Right forelimb (tissue), 1 donor: ENCODE data around the gene IGIP.

Experiments
- DNase-seq: peaks from one replicate; pipeline ENCODE4 v3.0.0-alpha.2; 2018

IGIP gene

DNA sequence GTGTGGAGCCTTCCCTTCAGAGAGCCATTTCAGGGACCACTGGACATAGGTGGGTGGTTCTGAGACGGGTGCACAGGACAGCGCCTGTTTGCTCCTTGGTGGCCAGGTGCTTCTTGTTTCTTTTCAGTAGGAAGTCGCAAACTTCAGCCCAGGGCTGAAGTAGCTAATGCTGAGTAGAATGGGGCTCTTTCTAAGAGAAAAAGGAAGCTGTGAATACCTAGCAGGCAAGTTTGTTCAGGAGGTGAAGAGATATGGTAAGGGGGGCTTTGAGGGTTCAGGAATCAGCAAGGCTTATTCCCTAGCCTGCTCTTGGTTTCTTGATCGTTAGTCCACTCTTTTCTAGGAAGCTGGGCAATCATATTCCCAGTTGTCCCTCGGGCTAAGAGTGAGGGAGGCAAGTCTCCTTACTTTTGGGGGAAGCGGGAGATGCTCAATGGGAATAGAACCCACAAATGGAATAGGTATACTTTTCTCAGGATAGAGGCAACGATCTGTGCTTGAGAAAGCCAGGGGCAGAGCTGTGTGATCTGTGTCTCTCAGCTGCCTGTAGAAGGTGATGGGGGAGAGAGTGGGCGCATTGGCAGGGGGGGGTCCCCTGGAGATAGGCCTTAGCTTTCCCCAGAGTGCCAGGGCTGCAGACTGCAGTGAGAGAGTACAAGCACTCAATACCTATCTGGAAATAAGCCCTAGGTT lies 13.7 kb upstream of the IGIP start:
- DNase-seq, result no peak

DNA sequence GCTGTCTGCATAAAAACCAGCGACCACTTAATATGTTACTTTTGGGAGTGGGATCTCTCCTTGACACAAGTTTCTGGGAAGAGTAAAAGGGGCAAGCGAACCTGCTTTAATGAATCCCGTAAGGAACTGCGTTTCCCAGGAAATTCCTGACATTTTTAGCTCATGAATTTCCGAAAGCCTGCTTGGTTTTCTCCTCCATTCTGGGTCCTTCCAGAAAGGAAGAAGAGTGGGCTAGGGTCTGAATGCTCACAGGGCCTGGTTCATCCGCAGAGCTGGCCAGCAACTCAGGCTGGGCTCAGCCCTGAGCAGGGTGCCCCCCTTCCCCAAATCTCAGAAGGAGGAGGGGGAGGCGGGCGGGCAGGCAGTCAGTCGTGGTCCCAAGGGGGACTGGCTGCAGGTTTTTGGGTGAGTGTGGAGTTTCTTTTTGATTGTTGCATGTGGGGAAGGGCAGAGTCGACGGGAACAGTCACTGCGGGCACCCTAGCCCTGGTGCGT lies 13.0 kb upstream of the IGIP start:
- no peak for DNase-seq

DNA sequence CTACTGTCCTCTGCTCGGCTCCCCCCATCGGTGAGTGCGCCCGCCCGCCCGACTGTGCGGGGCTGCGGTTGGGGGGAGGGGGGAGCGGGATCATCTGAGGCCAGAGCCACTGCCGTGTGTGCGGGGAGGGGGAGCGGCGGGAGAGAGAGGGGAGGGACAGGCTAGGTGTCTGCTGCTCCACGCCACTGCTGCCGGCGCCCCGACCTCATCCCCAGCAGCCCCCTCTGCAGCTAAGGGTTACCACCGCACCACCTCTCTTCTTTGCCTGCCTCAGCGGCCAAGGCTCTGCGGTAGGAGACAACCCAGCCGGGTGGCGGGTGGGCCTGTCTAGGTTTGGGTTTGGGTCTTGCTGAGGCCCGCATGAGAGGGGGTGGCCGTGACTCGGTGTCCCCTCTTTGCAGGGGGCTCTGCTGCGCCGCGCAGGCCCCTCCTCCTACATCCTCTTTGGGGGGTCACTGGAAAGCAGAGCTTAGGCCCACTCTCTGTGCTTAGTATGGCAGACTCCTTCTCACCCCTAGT lies 12.5 kb upstream of the IGIP start:
- DNase-seq, result no peak

DNA sequence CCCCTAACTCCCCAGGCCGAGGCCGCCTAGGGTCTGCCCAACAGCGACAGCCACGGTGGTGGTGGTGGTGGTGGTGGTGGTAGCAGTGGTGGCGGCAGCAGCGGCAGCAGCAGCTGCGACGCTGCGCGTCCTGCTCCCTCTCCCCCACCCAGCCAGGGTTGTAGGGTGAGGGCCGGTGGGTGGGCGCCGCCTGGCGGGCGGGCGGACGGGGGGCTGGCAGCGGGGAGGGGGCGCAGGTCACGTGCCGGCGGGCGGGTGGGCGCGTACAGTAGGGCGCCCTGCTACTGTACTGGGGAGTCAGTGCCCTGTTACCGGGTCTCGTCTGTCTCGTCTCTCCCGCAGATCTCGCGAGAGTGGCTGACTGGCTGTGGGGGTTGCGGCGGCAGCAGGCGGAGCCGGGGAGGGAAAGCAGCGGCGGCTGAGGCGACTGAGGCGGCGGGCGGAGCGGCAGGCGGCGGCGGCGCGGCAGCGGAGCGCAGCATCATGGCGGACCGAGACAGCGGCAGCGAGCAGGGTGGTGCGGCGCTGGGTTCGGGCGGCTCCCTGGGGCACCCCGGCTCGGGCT lies 12.0 kb upstream of the IGIP start, which contains the start of gene PURA:
TSS of gene PURA (plus strand) at position 411 of the 565 bp plus-strand sequence. CDS start at position 484, 73 bp downstream.
- peak; percentile 97 for DNase-seq

DNA sequence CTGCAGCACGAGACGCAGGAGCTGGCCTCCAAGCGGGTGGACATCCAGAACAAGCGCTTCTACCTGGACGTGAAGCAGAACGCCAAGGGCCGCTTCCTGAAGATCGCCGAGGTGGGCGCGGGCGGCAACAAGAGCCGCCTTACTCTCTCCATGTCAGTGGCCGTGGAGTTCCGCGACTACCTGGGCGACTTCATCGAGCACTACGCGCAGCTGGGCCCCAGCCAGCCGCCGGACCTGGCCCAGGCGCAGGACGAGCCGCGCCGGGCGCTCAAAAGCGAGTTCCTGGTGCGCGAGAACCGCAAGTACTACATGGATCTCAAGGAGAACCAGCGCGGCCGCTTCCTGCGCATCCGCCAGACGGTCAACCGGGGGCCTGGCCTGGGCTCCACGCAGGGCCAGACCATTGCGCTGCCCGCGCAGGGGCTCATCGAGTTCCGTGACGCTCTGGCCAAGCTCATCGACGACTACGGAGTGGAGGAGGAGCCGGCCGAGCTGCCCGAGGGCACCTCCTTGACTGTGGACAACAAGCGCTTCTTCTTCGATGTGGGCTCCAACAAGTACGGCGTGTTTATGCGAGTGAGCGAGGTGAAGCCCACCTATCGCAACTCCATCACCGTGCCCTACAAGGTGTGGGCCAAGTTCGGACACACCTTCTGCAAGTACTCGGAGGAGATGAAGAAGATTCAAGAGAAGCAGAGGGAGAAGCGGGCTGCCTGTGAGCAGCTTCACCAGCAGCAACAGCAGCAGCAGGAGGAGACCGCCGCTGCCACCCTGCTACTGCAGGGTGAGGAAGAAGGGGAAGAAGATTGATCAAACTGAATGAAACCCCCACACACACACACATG lies 11.2 kb upstream of the IGIP start:
- peak; percentile 80 for DNase-seq

DNA sequence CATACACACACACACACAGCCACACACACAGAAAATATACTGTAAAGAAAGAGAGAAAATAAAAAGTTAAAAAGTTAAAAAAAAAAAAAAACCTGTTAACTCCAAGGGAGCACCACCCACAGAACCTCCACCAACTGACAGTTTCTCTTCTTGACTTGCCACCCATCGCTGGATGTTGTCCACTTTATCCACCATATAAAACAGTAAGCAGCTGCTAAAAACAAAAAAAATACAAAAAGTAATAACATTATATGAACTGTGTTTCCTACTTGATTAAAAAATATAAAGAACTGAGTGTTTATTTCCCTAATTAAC lies 10.6 kb upstream of the IGIP start:
- no peak for DNase-seq

DNA sequence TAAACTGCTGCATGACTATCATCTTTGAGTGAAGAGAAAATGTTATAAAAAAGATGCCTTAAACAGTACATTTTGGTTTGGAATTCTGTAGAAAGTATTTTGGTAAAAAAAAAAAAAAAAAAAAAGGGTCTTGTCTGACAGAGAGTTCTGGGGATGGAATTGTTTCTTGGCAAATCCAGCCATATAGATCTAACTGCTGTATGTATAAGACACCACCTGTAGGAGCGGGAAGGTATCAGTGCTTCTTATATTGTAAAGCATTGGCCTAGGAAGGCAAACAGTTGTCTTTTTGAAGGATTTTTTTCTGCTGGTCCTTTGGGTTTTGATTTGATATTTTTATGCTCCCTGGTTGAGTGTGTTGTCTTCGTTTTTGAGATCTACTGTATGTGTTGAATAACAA lies 9.0 kb upstream of the IGIP start:
- no peak for DNase-seq

DNA sequence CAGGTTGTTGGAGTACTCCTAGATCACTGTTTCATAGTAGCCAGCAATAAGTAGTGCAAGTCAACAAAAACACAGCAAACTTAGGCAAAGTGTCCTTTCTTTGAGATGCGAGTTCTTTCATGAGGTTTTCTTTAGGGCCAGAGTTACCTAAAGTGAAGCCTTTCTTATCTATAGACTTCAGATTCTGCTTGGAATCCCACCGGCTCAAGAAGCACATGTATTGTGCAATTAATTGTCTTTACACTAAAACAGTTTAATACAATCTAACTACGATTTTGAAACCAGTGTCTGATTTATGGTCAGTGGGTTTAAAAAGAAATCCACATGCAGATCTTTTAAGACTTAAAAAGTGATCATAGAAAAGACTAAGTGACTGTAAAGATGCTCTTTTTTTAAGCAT lies 8.2 kb upstream of the IGIP start:
- no peak for DNase-seq

DNA sequence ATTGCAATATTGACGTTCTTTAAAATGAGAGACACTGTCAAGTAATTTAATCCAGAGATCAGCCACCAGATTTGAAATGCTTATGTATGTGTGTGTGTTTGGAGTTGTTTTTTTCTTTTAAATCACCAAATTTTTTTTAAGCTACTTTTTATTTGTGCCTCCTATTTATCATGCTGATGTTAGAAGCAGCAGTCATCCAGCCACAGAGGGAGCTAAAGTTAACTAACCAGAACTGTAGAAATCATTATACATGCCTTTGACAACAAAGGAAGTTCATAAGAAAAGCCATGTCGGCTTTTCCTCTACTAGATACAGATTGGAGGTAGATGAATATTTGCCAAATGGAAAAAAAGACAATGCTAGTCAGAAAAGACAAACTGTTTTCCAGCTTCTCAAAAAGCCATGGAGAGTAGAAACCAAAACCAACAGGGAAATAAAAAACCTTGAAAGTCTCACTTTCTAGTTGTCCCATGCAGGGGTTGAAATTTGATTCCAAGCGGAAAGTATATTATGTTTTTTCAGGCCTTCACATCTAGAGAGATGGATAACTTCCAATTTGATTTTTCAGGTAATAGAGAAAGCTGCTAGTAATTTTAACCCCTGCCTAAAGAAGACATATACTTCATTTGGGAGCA lies 7.3 kb upstream of the IGIP start:
- DNase-seq, result no peak

DNA sequence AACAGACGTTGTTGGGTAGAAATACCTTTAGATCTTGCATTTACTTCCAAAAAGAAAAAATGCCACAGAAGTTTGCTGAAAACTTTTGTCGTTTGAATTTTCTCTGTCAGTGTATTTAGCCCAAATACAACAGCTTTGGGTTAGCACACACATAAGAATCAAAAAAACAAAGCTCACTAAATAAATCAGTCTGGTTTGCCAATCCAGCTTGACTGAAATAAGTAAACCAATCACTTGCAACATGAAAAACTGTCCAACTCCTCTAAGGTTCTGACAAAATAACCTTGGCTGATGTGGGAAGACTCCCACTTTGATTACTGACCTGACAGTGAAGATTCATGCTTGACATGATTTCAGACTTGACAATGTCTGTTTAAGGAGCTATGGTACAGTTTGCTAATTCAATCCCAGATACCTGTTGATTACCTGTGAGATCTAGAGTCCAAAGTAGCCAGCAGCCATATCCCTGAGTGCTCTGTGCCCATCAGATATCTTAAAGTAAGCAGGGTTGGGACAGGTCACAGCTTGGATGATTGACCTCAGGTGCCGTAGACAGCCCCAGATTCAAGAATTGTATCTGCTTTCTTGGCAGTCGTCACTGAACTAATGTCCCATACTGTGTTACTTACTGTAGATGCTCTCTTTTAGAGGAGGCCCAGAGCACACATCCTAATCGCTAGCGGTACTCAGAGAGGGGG lies 727 bp downstream of the IGIP start:
- DNase-seq, result no peak

DNA sequence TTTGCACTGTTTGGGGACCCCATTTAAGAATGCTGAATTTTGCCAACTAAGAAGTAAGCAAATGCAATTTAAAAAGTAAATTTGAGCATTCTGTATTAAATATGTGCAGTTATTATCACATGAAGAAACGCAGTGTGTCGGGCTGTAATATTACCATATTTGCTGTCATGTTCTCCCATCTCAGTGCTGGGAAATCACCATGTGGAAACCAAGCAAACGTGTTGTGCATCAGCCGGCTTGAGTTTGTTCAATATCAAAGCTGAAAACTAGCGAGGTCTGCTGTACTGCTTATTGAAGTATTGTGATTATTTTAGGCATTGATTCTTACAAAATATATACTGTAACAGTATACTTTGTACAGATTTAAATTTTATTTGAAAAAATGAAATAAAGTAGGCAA lies 2.6 kb downstream of the IGIP start:
- no peak for DNase-seq

DNA sequence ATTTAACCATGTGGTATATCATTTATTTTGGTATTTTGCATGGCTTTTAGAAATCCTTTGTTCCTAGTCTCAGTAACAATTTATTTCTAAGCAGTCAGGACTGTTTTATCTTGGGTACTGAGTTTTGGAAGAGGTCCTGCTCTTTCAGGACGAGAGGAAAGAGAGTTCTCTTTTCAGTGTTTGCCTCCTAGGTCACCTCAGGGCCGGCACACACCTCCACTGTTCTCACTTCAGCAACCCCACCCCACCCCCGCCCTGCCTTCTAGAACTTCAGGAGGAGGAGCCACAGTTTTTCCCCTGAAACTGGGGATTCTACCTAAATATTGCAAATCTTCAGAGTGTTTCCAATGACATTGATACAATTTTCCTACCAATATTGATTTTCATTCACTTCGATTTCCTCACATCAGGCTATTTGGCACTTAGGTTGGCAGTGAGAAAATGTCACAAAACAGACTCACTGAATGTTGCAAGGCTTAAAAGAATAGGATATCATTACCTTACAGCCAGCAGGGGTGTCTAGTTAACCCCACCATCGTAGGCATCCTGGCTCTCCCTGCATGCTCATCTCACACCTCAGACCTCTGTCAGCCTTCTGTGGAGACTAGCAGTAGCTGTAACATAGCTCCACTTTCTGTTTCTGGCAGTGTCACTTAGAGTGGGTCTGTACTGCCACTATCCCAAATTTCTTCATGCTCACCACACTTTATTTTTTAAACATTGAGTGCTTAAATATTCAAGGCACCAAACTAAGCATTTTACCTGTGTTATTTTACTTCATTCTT lies 5.4 kb downstream of the IGIP start:
- DNase-seq, result no peak

DNA sequence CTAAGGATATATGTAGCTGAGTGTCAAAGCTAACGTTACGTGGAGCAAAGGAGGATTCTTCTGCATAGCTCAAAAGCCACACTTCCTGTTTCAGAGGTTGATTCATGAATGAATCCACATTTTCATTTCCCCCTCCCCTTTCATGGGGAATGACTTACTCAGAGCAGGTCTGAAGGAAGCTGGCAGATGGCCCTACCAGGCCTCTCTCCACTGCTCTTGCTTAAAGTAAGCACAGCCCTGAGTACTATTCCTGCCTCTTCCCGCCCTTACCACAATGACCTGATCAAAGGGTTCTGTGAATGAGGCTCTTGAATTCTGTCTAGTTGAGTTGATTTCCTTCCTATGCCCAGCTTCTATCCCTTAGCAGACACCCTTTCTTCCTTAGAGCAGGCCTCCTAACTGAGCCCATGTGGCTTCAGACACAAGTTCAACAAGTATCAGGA lies 6.3 kb downstream of the IGIP start:
- no peak for DNase-seq

DNA sequence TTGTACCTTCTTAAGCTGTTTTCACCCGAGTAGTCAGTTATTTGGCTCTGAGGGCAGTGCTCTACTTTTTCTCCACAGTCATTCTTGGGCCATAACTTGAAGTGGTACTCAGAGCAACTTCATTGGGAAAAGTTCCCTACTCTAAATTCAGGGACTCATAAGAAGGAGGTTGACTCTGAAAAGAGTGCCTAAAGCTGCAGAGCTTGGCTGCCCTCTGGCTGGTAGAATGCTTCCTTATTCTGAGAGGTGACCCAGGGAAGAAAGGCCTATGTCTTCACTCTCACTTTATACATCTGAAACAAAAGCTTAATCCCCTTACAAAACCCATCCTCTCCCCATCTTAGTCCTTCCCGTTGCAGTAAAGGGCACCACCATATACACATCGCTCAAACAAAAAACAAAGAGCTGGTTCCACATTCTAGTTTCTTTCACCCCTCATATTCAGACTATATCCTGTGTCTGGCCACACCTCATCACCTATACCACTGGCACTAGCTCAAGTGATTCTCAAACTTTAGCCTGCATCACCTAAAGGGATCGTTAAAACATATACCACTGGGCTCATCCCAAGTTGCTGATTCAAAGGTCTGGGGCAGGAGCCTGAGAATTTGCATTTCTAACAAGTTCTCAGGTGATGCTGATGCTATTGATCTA lies 7.9 kb downstream of the IGIP start:
- no peak for DNase-seq

DNA sequence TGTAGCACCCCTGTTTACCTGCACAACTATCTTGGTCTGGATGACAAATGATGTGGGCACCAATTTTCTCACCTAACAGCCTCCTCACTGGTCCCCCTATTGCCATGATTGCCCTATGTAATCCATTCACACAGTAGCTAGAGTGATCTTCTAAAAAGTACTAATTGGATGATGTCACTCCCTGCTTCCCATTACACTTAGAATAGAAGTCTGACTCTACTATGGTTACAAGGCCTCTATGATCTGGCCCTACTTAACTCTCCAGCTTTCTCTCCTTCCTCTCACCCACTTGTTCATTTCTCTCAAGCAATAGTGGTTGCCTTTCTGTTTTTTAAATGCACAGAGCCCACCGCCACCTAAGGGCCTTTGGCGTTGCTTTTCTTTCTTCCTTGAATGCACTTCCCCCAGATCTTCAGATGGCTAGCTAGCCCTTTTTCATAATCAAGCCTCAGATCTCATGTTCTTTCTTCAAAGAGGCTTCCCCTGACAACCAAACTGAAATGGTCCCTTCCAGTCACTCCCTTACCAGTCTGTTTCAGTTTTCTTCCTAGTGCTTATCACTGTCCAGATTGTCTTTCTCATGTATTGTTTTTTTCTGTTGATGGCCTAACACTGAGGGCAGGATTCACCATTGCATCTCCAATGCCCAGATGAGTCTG lies 8.7 kb downstream of the IGIP start:
- no peak for DNase-seq

DNA sequence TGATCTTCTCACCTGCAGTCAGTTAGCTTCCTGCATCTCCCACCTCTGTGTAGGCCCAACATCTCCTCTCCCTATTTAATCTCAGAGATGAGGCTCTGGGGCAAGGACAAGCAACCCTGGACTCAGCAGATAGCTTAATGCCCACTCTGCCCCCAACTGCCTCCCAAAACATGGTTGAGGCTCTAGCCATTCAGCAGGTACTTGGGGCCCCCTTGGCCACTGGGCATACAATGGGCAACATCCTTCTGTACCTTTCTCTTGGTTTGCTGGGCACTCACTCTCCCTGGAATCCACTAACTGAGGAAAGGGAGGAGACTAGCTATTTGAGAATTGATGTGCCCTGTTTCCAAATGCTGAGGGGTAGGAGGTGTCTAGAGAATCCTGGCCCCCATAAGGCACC lies 9.4 kb downstream of the IGIP start:
- no peak for DNase-seq

DNA sequence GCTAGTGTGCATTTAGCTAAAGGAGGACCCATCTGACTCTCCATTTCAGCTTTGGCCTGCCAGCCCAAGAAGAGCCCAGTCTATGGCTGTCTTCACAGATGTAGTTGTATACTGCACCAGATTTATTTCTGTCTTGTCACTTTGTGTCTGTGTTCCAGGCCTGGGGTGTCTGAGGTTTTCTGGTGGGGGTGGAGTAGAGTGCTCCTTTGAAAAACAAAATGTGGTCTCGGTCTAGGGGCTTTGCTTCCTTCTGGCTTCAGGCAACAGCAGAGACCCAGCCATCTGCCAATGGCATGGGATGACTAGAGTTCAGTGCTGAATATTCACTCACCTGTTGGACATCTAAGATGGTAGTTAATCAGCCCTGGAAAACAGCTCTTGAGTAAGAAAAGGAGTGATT lies 10.9 kb downstream of the IGIP start:
- no peak for DNase-seq

DNA sequence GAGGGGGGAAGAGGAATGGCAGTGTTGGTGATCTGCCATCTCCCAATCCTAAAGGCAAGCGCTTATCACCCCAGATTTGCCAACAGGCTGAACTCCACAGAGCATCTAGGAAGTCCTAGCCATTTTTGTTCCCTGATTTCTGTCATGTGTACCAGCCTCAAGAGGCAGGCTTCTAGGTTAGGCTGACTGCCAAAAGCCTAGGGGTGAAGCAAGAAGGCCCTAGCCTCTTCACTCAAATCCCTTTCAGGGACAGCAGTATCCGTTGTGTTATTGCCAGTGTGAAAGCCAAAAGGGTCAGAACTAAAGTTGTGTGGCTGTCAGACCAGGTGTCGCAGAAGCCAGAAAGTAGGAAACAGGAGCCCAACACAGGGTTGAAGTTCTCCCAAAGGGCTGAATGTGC lies 14.7 kb downstream of the IGIP start:
- DNase-seq, result no peak

DNA sequence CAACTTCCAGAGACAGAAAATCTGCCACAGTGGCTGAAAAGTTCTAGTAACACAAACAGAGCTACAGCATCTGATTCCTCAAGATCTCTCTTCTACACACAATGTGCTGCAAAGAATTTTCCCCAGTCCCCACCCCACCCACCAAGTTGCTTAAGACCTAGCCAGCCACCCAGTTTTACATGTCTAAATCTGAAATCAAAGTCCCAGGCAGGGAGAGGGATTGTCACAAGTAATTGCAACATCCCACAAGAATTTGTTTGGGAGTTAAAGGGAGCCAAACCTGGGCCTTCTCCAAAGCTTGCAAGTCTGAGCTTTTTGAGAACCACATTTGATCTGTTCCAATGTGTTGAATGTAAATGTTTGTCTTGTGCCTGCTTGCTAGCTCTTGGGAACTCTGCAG lies 15.5 kb downstream of the IGIP start:
- no peak for DNase-seq

DNA sequence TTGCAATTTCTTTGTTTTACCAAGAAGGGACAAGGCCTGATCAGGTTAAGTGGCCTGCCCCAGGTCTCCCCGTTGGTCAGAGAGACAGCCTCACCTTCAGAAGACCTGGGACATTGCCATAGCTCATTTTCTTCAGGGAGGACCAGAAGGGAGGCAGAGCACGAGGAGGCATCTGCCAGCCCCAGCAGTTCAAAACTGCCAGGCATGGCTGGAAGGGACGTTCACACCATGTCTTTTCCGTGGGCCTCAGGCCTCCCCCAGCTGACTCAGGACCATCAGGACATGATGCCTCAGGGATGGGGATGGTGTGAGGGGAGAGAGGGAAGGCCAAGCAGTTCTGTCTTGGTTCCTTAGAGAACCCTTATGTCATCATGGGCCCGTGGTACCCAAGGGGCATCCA lies 16.5 kb downstream of the IGIP start:
- no peak for DNase-seq

DNA sequence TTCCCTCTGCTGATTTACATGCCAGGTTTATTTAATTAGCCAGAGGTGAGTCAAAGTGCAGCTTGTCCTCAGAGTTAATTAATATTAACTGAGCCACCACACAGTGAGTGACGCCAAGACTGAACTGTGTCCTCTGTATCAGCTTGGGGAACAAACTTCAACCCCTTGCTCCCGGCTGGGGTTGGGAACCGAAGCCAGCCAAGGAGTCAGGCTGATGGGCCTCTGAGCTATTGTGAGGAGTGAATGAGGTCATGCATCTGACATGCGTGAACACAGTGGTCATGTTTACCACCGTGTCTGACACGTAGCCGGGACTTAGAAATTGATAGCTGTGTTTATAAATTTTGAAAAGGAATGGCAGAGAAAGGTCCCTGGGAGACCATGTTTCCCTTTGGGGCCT lies 17.1 kb downstream of the IGIP start:
- DNase-seq, result no peak
